Caco-2 (cell line): ENCODE measurements around the gene MAVS. TPM values are rescaled to one million over a fixed set of nuclear protein-coding genes. Genes with fewer than 3 reads are reported as not detected.
A peak's percentile ranks its signal among the peaks of the same experiment; 100 is the strongest.

Experiments
- BruUV-seq: library from RNA; stranded (reverse); fragments of 400-500 nt; replicated peaks from 2 replicates; lab custom pipeline; 2021; lab: Mats Ljungman, UMichigan
- CTCF ChIA-PET: fragments of 300-600 bp; sonication (Branson Sonifier 250); formaldehyde crosslinking; loops from one replicate; lab custom pipeline; 2022; ENCODE audit warnings: antibody characterized with exemption; lab: Charles Lee
- POLR2A ChIA-PET: fragments of 300-600 bp; sonication (Branson Sonifier 250); formaldehyde crosslinking; loops from one replicate; lab custom pipeline; 2022; ENCODE audit warnings: antibody characterized with exemption; lab: Charles Lee
- DNase-seq, 2 experiments: peaks; one replicate each; pipeline versions ENCODE4 v3.0.0 to v3.0.0-alpha.2; 2020 to 2022
- H3K27me3 ChIP-seq: replicated peaks from 2 replicates; pipeline ENCODE4 v1.6.0; 2011; ENCODE audit warnings: low read length; ENCODE audit not compliant: control insufficient read depth, insufficient read depth
- H3K36me3 ChIP-seq: 2 replicates; pipeline ENCODE4 v1.5.1; 2011; ENCODE audit warnings: low read length; ENCODE audit not compliant: control insufficient read depth, insufficient read depth
- H3K4me1 ChIP-seq: fragments of 250-450 bp; sonication (Bioruptor Pico); 2 replicates; pipeline ENCODE4 v1.5.1; 2020; ENCODE audit warnings: mild to moderate bottlenecking
- H3K4me3 ChIP-seq: 2 replicates; pipeline ENCODE4 v1.5.1; 2011; ENCODE audit warnings: low read depth, mild to moderate bottlenecking, control low read depth, low read length
- H3K9me3 ChIP-seq: fragments of 250-450 bp; sonication (Bioruptor Pico); 2 replicates; pipeline ENCODE4 v1.5.1; 2020; ENCODE audit warnings: mild to moderate bottlenecking, moderate library complexity
- H3K27ac Mint-ChIP-seq: one replicate; pipeline ENCODE4 v1.8.0; 2022; ENCODE audit warnings: mixed read lengths; ENCODE audit not compliant: unreplicated experiment
- H3K27me3 Mint-ChIP-seq: one replicate; pipeline ENCODE4 v1.8.0; 2022; ENCODE audit warnings: mixed read lengths; ENCODE audit not compliant: insufficient read depth, unreplicated experiment
- H3K36me3 Mint-ChIP-seq: one replicate; pipeline ENCODE4 v1.8.0; 2022; ENCODE audit warnings: mild to moderate bottlenecking, mixed read lengths; ENCODE audit not compliant: insufficient read depth, unreplicated experiment
- H3K4me1 Mint-ChIP-seq: one replicate; pipeline ENCODE4 v1.8.0; 2022; ENCODE audit warnings: low read depth, mixed read lengths; ENCODE audit not compliant: unreplicated experiment
- H3K4me3 Mint-ChIP-seq: one replicate; pipeline ENCODE4 v1.8.0; 2022; ENCODE audit warnings: mild to moderate bottlenecking, moderate library complexity, mixed read lengths; ENCODE audit not compliant: unreplicated experiment
- H3K9me3 Mint-ChIP-seq: one replicate; pipeline ENCODE4 v1.8.0; 2022; ENCODE audit warnings: mixed read lengths; ENCODE audit not compliant: unreplicated experiment
- CTCF ChIP-seq, 2 experiments: fragments of 200-600 bp in 1 of 2; IDR thresholded peaks; 1 replicate in 1 of 2; 2 replicates in 1 of 2; pipeline versions ENCODE4 v1.5.1 to v1.8.0; 2011 to 2022; ENCODE audit warnings: antibody characterized with exemption in 1 of 2, control low read depth in 1 of 2, inconsistent platforms in 1 of 2, low read depth in 1 of 2, low read length in 1 of 2, mild to moderate bottlenecking in 1 of 2, moderate library complexity in 1 of 2; ENCODE audit not compliant: insufficient read depth in 1 of 2, severe bottlenecking in 1 of 2, unreplicated experiment in 1 of 2
- intact Hi-C: fragments of 100-400 bp; cut with micrococcal nuclease; formaldehyde crosslinking; loops from one replicate; pipeline ENCODE4 v1.10.0; 2022; ENCODE audit not compliant: unreplicated experiment
- total RNA-seq: library from RNA; stranded (reverse); gene quantifications from 2 replicates; pipeline ENCODE4 v1.2.3, GENCODE V29; 2022

Gene MAVS
- total RNA-seq, 1 experiment from 2014 or later, result 56.4 TPM

- BruUV-seq, result no TSS peak
- DNase-seq, result no peak
- Mint-ChIP-seq H3K27me3 (no peaks in the 10 kb centered on the region), H3K36me3 (peaks cover 80% of the 10 kb centered on the region), H3K9me3 (no peaks in the 10 kb centered on the region), H3K4me3 (no peak overlapping the region), H3K27ac (peak overlapping the region; percentile 42), H3K4me1 (no peaks in the 10 kb centered on the region)
- H3K36me3 ChIP-seq, result no peaks in the 10 kb centered on the region; the same call in 1 of the 2 replicates
- no peaks in the 10 kb centered on the region for H3K4me1 ChIP-seq
- H3K4me3 ChIP-seq, result no peak overlapping the region
- ChIA-PET CTCF (no interaction called here), POLR2A (no interaction called here)
- no peaks in the 10 kb centered on the region for H3K27me3 ChIP-seq
- no peak for TF ChIP-seq CTCF (IDR thresholded peaks at IDR 0.05; ENCODE audit: insufficient read depth in 1 of 2, low read depth in 1 of 2, low read length in 1 of 2, severe bottlenecking in 1 of 2, unreplicated experiment in 1 of 2)
- intact Hi-C loops, result no loop called here
- no peaks in the 10 kb centered on the region for H3K9me3 ChIP-seq
Measured at GRCh38 chr20:3909952-3910366, 63.3 kb downstream of the MAVS start.

GRCh38 chr20:3910853-3911252 is 64.2 kb downstream of the MAVS start:
- POLR2A ChIA-PET, result no interaction called here
- no TSS peak for BruUV-seq
- H3K36me3 Mint-ChIP-seq, result peaks cover 84% of the 10 kb centered on the region
- CTCF ChIA-PET, result no interaction called here
- Histone ChIP-seq H3K4me1 (no peaks in the 10 kb centered on the region), H3K4me3 (no peak overlapping the region), H3K9me3 (no peaks in the 10 kb centered on the region), H3K27me3 (no peaks in the 10 kb centered on the region), H3K36me3 (no peaks in the 10 kb centered on the region; the same call in 1 of the 2 replicates)
- intact Hi-C loops, result no loop called here
- H3K9me3 Mint-ChIP-seq, result no peaks in the 10 kb centered on the region
- no peak overlapping the region for H3K4me3 Mint-ChIP-seq
- H3K4me1 Mint-ChIP-seq, result no peaks in the 10 kb centered on the region
- TF ChIP-seq CTCF (IDR thresholded peaks at IDR 0.05; ENCODE audit: insufficient read depth in 1 of 2, low read depth in 1 of 2, low read length in 1 of 2, severe bottlenecking in 1 of 2, unreplicated experiment in 1 of 2), result no peak
- H3K27me3 Mint-ChIP-seq, result no peaks in the 10 kb centered on the region
- DNase-seq, result no peak
- no peak overlapping the region for H3K27ac Mint-ChIP-seq

- DNase-seq, result no peak
- intact Hi-C loops, result no loop called here
- Mint-ChIP-seq H3K27ac (no peak overlapping the region), H3K27me3 (no peaks in the 10 kb centered on the region), H3K4me3 (no peak overlapping the region), H3K9me3 (no peaks in the 10 kb centered on the region), H3K4me1 (no peaks in the 10 kb centered on the region), H3K36me3 (peaks cover 95% of the 10 kb centered on the region)
- Histone ChIP-seq H3K36me3 (no peaks in the 10 kb centered on the region; the same call in 1 of the 2 replicates), H3K4me1 (no peaks in the 10 kb centered on the region), H3K9me3 (no peaks in the 10 kb centered on the region), H3K4me3 (no peak overlapping the region), H3K27me3 (no peaks in the 10 kb centered on the region)
- no TSS peak for BruUV-seq
- POLR2A ChIA-PET, result no interaction called here
- TF ChIP-seq CTCF (IDR thresholded peaks at IDR 0.05; ENCODE audit: insufficient read depth in 1 of 2, low read depth in 1 of 2, low read length in 1 of 2, severe bottlenecking in 1 of 2, unreplicated experiment in 1 of 2), result no peak
- CTCF ChIA-PET, result no interaction called here
Measured at GRCh38 chr20:3911956-3912355, 65.3 kb downstream of the MAVS start.
